Head of caudate nucleus (tissue), 42 donors: ENCODE measurements around the gene HS3ST4.
"Not testable (repeated sequence)": the region's sequence is repeated elsewhere in the genome, so short reads cannot be mapped to it uniquely, and the experiment has no call there.

Source experiments
- DNase-seq, 42 donors: peaks; one replicate each; pipeline versions ENCODE4 v3.0.0 to v3.0.0-alpha.2; 2020 to 2021; ENCODE audit warnings: mixed read lengths in 7 of 42
- intact Hi-C: fragments of 100-400 bp; cut with DNase I; formaldehyde crosslinking; loops from one replicate; pipeline ENCODE4 v1.15.0; 2022

The HS3ST4 gene

DNA sequence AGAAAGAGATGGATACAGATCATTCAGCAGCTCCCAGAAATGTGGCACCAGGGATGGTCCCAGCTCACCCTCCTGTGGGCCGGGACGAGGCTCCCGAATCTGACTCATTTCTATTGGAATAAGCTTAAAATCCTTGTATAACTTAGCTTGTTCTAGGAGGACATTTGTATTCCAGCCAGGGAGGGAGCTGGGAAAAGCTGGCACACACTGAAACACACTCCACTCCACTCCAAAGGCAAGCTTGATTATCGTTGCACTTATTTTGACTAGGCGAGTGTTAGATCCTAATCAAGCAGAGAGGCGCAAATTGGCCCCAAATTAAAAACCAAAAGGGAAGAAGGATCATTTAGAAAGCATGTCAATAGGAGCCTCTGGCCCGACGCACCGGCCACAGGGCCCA is 339.5 kb downstream of the HS3ST4 start:
- DNase-seq: peak in 15 of 42 donors; percentile 1 to 45 (median 15)
- intact Hi-C loops: no loop called here

DNA sequence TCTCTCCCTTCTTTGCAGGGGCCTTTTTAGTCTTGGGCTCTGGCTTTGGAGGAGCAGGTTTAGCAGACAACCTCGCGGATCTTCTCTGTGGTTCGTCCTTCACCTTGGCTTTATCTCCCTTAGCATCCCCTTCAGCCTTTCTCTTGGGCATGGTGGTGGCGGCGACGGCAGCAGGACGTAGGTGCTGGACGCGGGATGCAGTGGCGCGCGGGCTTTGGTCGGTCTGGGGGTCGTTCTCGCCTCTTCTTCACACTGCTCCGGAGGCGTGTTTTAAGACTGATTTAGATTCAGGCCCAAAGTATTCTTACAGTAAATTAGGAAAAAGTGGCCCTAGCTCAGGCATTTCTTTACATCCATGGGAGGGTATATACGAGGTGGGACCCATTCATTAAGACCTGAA is 340.9 kb downstream of the HS3ST4 start:
- intact Hi-C loops, DNase-seq: not testable (repeated sequence)

DNA sequence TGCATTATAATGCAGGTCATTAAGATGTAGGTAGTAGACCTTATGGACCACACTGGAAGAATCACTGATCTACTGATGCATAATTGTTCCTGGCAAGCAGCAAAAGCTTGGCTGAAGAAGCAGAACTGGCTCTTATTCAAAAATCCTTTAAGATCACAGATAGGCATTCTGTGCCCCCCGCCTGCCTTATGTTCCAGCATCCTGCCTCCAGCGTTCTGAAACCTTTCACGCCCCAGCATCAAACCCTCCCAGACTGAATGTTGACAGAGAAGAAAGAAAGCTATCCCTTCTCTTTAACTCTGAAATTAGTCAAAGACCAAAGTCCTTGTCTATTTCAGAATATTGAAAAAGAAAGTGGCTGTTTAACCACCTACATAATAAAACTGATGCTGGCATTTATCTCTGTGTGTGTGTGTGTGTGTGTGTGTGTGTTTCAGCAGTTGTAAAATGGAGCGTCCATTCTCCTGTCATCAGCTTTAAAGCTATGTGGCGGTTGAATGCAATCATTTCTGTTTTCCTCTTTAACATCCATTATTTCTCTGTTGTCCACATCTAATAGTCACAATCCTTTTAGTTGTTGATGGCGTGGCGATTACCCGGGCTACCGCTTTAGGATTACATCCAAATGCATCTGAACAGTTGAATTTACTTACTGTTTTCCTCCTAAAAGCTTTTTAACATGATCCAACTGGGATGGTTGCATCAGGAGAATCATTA is 350.4 kb downstream of the HS3ST4 start:
- intact Hi-C loops: no loop called here

DNA sequence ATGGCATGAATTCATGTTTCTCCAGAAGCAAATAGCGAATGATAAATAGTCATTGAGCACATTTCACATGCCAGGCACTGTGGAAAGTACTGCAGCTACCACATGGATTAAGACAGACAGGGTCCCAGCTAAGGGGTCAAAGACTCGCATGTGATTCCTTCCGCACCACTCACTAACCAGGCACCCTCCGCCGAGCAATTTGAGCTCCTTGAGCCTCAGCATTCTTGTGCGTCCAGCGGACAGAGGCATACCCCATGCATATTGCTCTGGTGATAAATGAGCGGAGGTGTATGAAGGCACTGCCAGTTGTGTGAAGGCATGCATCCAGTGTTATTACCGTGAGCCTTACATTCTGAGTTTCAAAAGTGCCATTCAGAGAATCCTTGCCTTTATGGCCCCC is 358.7 kb downstream of the HS3ST4 start:
- intact Hi-C loops: no loop called here
- DNase-seq: no peak

More for the DNA sequence above, 350.4 kb downstream of the HS3ST4 start:
- DNase-seq: no peak

DNA sequence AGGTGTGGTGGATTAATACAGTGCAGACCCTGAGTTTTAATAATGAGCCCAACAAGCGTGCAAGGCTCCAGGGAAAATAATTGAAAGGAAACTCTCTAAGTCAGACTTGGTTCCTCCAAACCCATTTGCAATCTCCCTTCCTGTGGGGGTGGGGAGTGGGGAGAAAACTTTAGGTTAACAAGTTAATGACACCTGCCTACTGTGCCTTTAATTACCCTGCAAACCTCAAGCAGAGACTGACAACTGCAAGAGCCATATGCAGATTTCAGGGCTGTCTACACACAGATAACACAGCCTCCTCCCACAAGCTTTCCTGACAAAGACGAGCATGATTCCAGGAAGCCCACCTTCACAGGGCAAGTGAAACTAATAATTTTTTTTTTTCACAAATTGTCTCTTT is 359.3 kb downstream of the HS3ST4 start:
- DNase-seq: peak in 2 of 42 donors; percentile 4 to 15
- intact Hi-C loops: no loop called here

DNA sequence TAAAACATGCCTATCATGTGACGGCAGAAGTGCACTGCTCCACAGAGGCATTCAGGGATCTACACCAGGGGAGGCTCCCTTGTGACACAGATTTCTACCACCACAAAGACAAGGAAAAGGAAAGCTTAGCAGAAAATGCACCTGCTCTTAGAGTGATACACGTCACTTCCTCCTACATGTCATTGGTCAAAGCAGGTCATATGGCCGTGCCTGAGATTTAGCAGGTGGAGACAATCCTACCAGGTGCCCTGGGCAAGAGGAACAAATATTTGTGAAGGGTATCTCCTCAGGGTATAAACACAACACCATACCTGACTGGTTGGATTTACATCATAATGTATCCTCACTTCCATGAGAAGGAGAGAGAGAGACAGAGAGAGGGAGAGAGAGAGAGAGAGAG is 362.1 kb downstream of the HS3ST4 start:
- DNase-seq: no peak
- intact Hi-C loops: no loop called here

DNA sequence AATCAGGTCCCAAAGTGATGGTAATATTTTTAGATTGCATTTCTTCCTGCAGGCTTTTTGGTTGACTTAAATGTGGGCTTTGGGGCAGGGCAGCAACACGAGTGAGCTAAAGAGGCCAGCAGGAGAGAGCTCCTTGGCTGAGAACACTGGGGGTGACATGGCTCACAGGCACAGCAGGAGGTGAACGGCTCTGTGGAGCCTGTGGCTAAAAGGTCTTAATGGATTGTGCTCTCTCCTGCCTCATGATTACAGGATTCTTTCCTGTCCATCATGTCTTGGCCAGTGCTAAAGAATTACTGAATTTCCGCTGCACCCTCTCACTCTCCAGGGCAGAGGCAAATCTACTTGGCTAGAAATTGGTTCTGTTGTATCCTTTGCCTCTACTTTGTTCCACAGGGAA is 366.6 kb downstream of the HS3ST4 start:
- no peak for DNase-seq
- intact Hi-C loops: no loop called here

DNA sequence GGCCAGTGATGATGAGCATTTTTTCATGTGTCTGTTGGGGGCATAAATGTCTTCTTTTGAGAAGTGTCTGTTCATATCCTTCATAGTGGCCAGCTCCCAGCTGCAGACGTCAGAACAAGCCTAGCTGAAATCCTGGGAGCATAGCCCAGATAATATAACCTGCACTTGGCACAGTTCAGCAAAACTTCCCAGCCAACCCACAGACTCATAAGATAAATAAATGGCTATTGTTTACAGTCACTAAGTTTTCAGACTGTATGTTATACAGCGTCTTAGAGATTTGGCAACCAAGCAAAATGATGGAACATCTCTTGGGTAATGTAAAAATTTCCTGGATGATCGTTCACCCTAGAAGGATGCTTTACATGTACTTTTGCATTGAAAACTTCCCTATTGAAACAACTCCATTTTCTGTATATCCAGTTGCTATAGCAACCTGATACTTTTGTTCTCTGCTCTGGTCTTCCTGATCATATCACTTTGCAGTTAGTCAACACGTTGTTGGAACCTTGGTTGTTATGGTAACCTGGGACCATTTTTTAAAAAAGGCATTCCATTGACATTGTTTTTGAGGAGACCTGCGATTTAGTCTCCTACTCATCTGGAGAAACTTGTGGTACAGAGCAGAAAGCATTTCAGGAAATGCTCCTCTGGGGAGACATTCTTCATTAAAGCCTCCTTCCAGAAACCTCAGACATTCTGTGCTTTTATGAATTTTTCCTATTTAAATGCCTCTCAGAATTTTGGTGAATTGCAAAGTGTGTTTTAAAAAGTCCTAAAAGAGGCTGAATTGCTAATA is 378.7 kb downstream of the HS3ST4 start:
- intact Hi-C loops: no loop called here
- no peak for DNase-seq

DNA sequence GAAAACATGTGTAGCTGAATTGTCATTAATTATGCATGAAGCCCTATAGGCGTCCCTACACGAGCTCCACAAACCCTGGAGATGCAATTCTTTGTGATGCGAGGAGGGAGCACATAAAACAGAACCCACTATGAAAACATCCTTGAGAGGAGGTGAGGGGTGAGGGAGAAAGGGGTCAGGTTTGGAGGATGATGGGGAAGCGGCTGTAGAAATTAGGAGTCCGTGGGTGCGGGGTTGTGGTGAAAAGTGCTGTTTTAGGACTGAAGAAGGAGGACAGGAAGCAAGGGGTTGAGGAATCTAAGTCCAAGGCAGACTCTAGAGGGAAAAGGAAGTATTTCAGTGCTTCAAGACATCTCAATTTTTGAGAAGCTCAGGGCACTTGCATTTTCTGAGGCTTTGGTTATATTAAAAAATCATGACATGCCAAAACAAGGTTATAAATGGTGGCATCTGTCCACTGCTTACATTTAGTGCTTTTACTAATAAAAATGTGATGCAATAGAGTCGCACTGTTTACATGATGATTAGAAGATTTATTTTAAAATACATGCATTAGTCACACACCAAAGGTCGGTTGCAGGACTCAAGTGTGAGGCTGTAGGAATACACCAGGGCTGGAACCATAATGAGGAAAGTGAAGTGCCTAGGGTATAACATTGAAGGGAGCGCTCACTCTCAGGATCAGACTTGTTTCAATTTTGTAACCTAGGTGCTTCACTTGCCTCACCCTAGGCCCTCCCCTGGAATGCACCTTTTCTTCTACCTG is 379.5 kb downstream of the HS3ST4 start:
- intact Hi-C loops: no loop called here
- DNase-seq: no peak

DNA sequence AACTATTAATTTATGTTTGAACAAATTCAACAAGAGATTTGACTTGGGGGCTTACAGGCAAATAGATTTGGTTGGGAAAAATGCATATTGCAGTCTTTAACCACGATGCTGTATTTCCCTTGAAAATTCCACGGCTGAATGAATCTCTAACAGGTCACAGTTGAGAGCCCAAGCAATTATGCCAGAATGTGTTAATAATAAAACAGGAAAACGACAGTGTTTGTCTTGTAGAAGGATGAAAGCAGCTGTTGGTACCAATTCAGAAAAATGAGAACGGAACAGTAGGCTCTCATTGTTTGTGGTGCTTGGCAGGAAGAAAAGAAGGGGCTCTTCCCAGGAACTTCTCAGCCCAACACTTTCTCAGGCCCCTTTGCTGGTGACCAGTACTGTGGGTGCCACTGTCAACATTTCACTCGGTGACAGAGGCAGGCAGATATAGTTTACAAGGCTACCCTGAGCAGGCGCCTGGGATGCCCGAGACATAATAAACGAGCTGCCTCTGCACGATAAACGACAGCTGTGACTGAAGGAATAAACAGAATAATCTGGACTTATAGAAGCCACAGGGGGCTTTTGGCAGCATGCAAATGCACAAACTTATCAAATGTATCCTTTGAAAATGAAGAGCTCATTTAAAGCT is 387.1 kb downstream of the HS3ST4 start:
- intact Hi-C loops: no loop called here
- no peak for DNase-seq

DNA sequence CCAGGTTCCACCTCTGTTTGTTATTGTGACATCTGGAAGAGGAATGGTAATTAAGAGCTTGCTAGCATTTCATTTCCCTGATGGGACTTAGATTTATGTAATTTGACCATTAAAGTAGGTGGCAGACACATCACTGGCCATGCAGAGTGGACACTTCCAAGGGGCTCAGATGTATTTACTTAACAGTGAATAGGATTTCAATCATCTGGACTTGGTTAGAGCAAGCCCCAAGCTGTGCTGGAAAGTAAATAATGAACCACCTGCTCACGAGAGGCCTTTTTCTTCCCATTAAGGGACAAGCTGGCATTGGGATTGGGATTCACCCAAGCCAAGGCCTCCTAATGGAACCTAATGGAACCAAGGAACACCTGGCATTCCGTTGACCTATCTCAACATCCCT is 395.3 kb downstream of the HS3ST4 start:
- intact Hi-C loops: no loop called here
- DNase-seq: no peak

DNA sequence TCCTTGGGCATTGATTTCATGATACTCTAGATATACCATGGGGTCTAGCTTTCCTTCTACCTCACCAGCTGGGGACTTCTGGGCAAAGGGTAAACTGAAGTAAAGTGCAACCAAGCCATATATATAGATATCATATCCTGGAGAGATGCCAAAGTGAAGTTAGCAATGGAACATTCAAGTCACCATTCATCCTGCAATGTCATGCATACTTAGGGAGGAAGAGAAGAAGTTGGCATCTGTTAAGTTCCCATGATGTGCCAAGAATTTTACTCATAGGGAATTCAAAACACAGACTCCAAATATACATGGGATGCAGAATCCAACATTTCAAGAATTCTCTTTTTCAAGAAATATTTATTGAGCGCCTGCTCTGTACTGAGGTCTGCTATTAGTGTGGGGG is 399.8 kb downstream of the HS3ST4 start:
- DNase-seq: no peak
- intact Hi-C loops: no loop called here

DNA sequence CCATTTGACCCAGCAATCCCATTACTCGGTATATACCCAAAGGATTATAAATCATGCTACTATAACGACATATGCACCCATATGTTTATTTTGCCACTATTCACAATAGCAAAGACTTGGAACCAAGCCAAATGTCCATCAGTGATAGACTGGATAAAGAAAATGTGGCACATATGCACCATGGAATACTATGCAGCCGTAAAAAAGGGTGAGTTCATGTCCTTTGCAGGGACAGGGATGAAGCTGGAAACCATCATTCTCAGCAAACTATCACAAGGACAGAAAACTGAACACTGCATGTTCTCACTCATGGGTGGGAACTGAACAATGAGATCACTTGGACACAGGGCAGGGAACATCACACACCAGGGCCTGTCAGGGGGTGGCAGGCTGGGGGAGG is 406.4 kb downstream of the HS3ST4 start:
- intact Hi-C loops, DNase-seq: not testable (repeated sequence)

DNA sequence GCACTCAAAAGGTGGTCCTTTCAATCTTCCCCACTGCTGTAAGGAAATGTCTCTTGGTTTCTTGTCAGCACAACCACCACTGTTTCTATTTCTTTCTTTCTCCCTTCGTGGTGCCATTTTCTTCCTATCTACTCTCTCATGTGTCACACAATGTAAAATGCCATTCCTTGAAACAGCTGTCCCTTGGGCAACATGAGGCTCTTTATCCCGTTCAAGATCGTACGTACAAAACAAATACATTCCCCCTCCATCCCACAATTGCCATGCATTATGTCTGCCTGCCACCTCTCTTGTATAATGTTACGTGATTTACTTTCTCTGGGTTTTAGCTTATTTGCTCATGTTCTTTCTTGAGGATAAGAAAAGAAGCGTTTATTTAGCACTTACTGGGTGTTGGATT is 410.6 kb downstream of the HS3ST4 start:
- DNase-seq: no peak
- intact Hi-C loops: no loop called here

DNA sequence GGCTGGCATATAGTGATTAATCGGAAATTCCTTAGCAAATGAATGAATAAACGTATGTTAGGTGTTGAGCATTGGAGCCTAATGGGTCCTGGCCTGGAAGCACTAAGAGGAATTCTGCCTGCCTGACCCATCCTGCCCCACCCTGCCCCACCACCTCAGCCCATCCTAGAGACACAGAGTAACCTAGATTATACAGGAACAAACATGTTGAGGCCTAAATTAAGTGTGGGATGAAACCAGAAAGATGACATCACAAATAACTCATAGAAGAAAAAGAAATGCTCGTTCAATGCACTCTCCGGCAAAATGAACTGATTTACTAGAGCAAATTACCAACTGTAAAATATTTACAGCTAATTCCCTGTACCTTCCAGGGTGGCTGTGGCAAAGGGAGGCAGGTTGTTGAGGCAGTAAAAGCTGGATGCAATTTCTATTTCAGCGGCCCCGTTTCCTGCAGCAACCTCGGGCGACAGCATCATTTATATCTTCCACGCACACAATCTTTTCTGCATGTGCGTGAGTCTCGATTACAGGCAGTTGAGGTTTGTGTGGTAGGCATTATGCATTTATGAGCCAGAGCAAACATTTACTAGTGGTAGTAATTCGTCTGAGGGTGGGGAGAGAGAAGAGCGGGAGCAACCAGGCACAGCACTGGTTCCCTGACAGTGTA is 417.2 kb downstream of the HS3ST4 start:
- DNase-seq: no peak
- intact Hi-C loops: no loop called here

DNA sequence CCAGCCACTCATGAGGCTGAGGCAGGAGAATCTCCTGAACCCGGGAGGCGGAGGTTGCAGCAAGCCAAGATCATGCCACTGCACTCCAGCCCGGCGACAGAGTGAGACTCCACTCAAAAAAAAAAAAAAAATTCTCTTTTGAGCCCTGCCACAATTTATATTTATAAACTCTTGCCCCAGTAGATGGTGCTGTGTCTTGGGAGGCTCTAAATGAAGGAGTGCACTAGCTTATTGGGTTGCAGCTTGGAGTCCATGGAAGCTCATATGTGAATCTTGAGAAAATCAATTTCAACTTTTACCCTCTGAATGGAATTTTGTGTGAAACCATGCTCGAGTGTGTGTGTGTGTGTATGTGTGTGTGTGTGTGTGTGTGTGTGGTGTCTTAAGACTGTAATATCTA is 420.1 kb downstream of the HS3ST4 start:
- intact Hi-C loops: no loop called here
- peak in 1 of 42 donors; percentile 16 for DNase-seq

DNA sequence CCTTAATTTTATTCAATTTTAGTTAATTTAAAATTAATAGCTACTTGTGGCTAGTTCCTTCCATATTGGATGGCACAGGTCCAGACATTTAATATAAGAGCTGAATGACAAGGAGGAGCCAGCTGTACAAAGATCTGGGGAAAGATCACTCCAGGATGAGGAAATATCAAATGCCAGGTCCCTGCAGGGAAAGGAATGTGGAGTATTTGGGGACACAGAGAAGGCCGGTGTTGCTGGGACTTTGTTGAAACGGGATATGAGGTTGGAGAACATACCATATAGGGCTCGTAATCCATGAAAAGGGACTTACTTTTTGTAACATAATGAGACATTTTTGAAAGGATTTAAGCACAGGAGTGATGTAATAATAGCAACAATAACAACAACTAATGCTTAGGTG is 426.8 kb downstream of the HS3ST4 start:
- DNase-seq: no peak
- intact Hi-C loops: no loop called here

DNA sequence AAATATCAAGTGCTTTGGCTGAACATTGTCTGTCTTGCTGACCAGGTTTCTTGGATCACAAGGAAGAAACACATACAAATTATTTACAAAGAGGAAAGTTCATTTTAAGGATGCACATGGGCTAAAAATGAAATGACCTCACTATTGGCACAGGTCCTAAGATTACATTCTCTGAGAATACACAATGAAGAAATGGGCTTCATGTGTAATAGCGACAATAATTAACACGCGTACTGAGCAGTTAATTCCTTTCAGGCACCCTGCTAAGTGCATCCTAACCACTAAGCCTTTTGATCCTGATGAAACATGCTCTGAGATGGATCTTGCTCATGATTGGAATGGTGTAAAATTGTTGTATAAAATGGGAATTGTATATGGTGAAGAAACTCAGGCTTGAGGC is 429.0 kb downstream of the HS3ST4 start:
- intact Hi-C loops: no loop called here
- DNase-seq: no peak

DNA sequence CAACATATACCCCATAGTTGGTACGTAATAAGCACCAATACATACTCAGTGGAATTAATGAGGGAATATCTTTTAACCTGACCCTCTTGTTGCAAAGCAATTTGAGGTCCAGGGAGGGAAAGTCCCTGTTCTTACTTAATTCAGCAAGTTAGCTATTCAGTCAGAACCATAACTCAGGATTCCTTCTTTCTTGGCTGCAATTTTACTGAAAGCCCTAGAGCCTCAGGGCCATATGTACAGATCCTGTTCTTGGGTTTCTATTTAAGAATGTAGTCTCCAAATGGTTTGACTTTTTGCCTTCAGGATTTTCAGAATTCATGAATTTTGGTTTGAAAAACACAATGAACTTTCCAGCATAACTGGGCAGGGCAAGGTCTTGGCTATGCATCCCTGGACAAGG is 436.5 kb downstream of the HS3ST4 start:
- intact Hi-C loops: no loop called here
- DNase-seq: no peak
